Measurements from ENCODE around the gene NPTX1. TPM values are rescaled to one million over a fixed set of nuclear protein-coding genes. Genes with fewer than 3 reads are reported as not detected.

The NPTX1 gene
- total RNA-seq, 3 donors from 2014 or later (not counting 1 experiment from before 2014, with no cell fraction given), result 1.0 to 2.2 (median 2.2) TPM

- Histone ChIP-seq H3K4me1 (ENCODE audit: control insufficient read depth, insufficient read depth, low read length) (no peaks in the 10 kb centered on the region), H3K9me3 (ENCODE audit: control insufficient read depth, insufficient read depth, low read length) (no peaks in the 10 kb centered on the region), H3K4me3 (ENCODE audit: low read length) (no peak overlapping the region), H3K36me3 (ENCODE audit: control insufficient read depth, insufficient read depth, low read length) (no peaks in the 10 kb centered on the region), H3K27me3 (ENCODE audit: control insufficient read depth, insufficient read depth, low read length) (no peaks in the 10 kb centered on the region), H3K27ac (ENCODE audit: low read length) (no peak overlapping the region)
- Mint-ChIP-seq H3K4me3 (no peak overlapping the region), H3K4me1 (peaks cover 0 to 3% of the 10 kb centered on the region in 2 donors), H3K9me3 (no peaks in the 10 kb centered on the region), H3K27ac (no peak overlapping the region), H3K36me3 (no peaks in the 10 kb centered on the region), H3K27me3 (ENCODE audit: low read depth in 2 of 2) (no peaks in the 10 kb centered on the region)
- no peak for ATAC-seq
- DNase-seq, result no peak
- TF ChIP-seq CTCF (IDR thresholded peaks at IDR 0.05), result no peak
- 78% methylated on average over 12 of the region's 12 CpGs for WGBS (ENCODE audit: insufficient coverage)
- intact Hi-C loops (cut with micrococcal nuclease), result no loop called here
Measured at GRCh38 chr17:80446645-80447405, 29.6 kb downstream of the NPTX1 start.

GRCh38 chr17:80445726-80446110 is 30.7 kb downstream of the NPTX1 start:
- H3K27ac Mint-ChIP-seq, result no peak overlapping the region
- no peak overlapping the region for H3K4me3 Mint-ChIP-seq
- WGBS (ENCODE audit: insufficient coverage), result 84% methylated on average over 10 of the region's 10 CpGs

GRCh38 chr17:80445007-80445725 is 31.2 kb downstream of the NPTX1 start:
- Histone ChIP-seq H3K27ac (ENCODE audit: low read length) (no peak overlapping the region), H3K4me1 (ENCODE audit: control insufficient read depth, insufficient read depth, low read length) (no peaks in the 10 kb centered on the region), H3K27me3 (ENCODE audit: control insufficient read depth, insufficient read depth, low read length) (no peaks in the 10 kb centered on the region), H3K36me3 (ENCODE audit: control insufficient read depth, insufficient read depth, low read length) (no peaks in the 10 kb centered on the region), H3K9me3 (ENCODE audit: control insufficient read depth, insufficient read depth, low read length) (no peaks in the 10 kb centered on the region), H3K4me3 (ENCODE audit: low read length) (no peak overlapping the region)
- TF ChIP-seq CTCF (IDR thresholded peaks at IDR 0.05), result no peak
- ATAC-seq (no peak), DNase-seq (no peak)
- no peaks in the 10 kb centered on the region for H3K36me3 Mint-ChIP-seq
- H3K4me1 Mint-ChIP-seq, result no peaks in the 10 kb centered on the region
- H3K9me3 Mint-ChIP-seq, result no peaks in the 10 kb centered on the region
- H3K27ac Mint-ChIP-seq, result no peak overlapping the region
- no peaks in the 10 kb centered on the region for H3K27me3 Mint-ChIP-seq (ENCODE audit: low read depth in 2 of 2)
- intact Hi-C loops (cut with micrococcal nuclease), result no loop called here
- 76% methylated on average over 26 of the region's 26 CpGs for WGBS (ENCODE audit: insufficient coverage)
- H3K4me3 Mint-ChIP-seq, result no peak overlapping the region

More at GRCh38 chr17:80445726-80446110, 30.7 kb downstream of the NPTX1 start:
- H3K27me3 ChIP-seq (ENCODE audit: control insufficient read depth, insufficient read depth, low read length), result no peaks in the 10 kb centered on the region
- no peak overlapping the region for H3K27ac ChIP-seq (ENCODE audit: low read length)
- Mint-ChIP-seq H3K9me3 (no peaks in the 10 kb centered on the region), H3K27me3 (ENCODE audit: low read depth in 2 of 2) (no peaks in the 10 kb centered on the region), H3K4me1 (no peaks in the 10 kb centered on the region), H3K36me3 (no peaks in the 10 kb centered on the region)
- no peaks in the 10 kb centered on the region for H3K4me1 ChIP-seq (ENCODE audit: control insufficient read depth, insufficient read depth, low read length)
- no peak overlapping the region for H3K4me3 ChIP-seq (ENCODE audit: low read length)
- H3K9me3 ChIP-seq (ENCODE audit: control insufficient read depth, insufficient read depth, low read length), result no peaks in the 10 kb centered on the region
- intact Hi-C loops (cut with micrococcal nuclease), result no loop called here
- TF ChIP-seq CTCF (IDR thresholded peaks at IDR 0.05), result no peak
- ATAC-seq (no peak), DNase-seq (no peak)
- no peaks in the 10 kb centered on the region for H3K36me3 ChIP-seq (ENCODE audit: control insufficient read depth, insufficient read depth, low read length)
